NCI-H460 (cell line): ENCODE results near the gene TNFSF11. TPM values are rescaled to one million over a fixed set of nuclear protein-coding genes. Genes with fewer than 3 reads are reported as not detected.

Experiments used
- DNase-seq: peaks from one replicate; pipeline ENCODE4 v3.0.0-alpha.2; 2016; ENCODE audit warnings: low read depth; ENCODE audit errors: extremely low read depth
- polyA plus RNA-seq: library from polyadenylated mRNA; depleted of rRNA; stranded (reverse); fragments of >200 nt; gene quantifications from 2 replicates; pipeline ENCODE4 v1.2.3, GENCODE V29; 2014; cell fraction: nucleus; rRNA removed
- total RNA-seq: library from RNA; depleted of rRNA; stranded (reverse); fragments of >200 nt; shearing (Covaris generic); gene quantifications from 2 replicates; pipeline ENCODE4 v1.2.3, GENCODE V29; 2014; rRNA removed

TNFSF11 gene, protein sequence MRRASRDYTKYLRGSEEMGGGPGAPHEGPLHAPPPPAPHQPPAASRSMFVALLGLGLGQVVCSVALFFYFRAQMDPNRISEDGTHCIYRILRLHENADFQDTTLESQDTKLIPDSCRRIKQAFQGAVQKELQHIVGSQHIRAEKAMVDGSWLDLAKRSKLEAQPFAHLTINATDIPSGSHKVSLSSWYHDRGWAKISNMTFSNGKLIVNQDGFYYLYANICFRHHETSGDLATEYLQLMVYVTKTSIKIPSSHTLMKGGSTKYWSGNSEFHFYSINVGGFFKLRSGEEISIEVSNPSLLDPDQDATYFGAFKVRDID
- total RNA-seq: not detected in 2 replicates
- polyA plus RNA-seq: not detected in 2 replicates

DNA sequence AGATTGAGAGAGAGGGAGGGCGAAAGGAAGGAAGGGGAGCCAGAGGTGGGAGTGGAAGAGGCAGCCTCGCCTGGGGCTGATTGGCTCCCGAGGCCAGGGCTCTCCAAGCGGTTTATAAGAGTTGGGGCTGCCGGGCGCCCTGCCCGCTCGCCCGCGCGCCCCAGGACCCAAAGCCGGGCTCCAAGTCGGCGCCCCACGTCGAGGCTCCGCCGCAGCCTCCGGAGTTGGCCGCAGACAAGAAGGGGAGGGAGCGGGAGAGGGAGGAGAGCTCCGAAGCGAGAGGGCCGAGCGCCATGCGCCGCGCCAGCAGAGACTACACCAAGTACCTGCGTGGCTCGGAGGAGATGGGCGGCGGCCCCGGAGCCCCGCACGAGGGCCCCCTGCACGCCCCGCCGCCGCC, at the start of gene TNFSF11:
TSS of gene TNFSF11 (plus strand) at position 142 of the 400 bp plus-strand sequence. CDS start at position 294, 152 bp downstream.
- DNase-seq: no peak

DNA sequence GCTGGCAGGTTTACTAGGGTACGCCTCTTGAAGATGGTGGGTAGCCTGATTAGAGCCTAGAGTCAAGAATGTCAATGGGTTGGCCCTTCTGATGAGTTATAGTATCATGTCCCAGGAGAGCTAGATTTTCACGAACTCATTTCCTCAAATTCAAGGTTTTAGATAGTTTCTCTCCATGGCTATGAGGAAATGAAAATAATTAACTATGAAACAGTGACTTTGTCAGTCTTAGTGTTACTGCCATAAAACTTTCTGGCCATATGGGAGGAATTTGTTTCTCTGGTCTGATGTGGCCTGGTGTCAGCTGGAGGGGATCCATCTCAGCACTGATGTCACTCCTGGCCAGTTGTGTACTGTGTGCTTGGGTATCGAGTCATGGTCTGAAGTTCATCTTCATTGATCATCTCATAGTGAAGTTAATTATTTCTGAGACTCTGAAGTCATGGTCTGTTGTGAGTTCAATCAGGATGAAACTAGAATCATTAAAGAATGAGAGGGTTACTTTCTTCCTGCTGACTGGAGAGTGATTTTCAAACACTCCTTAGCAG, 49.4 kb upstream of the TNFSF11 start:
- no peak for DNase-seq

DNA sequence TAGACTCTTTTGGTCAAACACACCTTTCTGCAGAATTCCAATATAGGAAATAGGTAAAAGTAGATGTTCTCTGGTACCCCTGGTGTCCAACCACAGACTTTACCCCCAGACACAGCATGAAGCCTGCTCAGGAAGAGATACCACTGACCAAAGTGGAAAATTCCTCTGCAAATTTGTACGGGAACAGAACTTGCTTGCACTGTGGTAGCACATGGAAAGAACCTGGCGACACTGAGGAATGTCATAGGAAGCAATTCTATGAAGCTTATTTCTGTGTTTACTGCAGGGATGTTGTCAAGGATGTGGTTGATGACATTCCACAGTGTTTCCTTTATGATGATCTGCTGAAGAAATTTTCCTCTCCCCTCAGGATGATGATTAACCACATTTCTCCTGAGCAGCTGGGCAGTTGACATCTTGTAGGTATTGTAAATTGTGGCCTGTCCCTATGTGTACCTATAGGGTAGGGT, 48.9 kb upstream of the TNFSF11 start:
- no peak for DNase-seq

GRCh38 chr13:42526276-42526675, 47.7 kb upstream of the TNFSF11 start:
- DNase-seq: no peak

GRCh38 chr13:42526804-42527203, 47.1 kb upstream of the TNFSF11 start:
- DNase-seq: no peak

GRCh38 chr13:42532561-42533335, 41.2 kb upstream of the TNFSF11 start:
- no peak for DNase-seq

DNA sequence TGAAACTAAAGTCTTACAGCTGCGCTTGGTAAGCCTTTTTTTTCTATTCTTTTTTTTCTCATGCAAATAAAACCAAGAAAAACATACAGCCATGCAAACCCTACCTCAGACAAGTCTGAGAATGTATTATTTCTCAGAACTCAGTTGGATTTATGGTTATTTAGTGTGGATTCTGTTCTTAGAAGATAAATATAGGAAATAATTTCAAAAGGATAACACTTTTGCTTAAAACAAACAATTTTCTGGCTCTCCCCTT, 40.7 kb upstream of the TNFSF11 start:
- no peak for DNase-seq

GRCh38 chr13:42534785-42535184, 39.2 kb upstream of the TNFSF11 start:
- no peak for DNase-seq

- no peak for DNase-seq
Measured at GRCh38 chr13:42538996-42539395, 35.0 kb upstream of the TNFSF11 start.

DNA sequence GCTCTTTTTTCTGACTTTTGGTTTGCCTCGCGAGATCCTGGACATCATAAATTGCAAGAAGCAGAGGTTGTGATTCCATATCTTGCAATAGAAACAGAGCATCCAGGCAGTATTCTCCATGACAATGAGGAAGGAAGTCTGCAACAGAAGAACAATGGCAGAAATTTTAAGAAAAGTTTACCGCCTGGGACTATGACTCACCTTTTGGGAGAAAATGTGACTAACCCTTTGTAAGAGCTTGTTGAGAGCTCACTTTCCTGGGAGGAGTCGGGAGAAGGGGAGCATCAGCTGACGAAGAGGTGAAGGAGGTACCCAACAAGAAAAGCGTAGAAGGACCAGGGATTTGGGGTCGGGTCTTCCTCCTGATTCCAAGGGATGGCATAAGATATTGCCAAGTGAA, 34.3 kb upstream of the TNFSF11 start:
- DNase-seq: no peak

DNA sequence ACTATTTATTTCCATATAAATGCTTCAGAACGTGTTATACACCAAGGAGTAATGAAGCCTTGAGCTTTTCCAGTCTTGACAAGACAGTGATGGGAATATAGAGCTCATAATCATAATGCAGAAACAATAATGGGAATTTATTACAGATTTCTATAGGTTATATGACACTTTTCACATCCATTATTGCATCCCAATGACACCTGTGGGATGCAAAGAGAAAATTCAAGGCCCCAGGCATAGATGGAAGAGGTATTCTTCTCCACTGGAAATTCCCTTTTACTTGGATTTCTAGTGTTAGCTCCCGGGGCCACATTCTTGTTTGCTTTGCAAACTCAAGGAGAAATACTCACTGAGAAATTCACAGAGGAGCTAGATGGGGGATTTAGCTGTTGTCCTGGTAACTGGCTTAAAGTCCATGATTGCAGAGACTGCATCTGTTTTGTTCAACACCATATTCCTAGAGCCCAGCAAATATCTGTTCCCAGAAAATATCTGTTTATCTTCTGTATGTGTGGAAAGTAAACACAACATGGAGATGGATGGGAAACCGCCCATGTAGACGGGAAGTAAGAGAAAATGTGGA, 30.6 kb upstream of the TNFSF11 start:
- DNase-seq: no peak

GRCh38 chr13:42544246-42544926, 29.6 kb upstream of the TNFSF11 start:
- no peak for DNase-seq

DNA sequence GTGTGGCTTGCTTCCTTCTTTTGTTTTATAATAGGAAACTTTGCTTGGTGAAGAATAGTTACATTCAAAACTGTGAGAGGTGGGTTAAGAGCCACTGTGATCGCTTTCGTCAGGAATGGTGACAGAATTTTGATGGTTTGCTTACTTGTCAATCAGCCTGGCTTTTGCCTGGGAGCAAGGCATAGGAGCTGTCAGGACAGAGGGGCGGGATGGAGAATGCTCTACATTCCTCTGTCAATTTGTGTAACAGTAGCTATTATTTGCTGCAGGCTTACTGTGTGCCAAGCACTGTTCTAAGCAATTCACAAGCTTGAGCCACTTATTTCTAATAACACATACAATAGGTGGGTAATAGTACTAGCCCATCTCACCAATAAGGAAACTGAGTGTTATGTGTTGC, 28.1 kb upstream of the TNFSF11 start:
- DNase-seq: no peak

GRCh38 chr13:42547612-42548011, 26.3 kb upstream of the TNFSF11 start:
- no peak for DNase-seq

DNA sequence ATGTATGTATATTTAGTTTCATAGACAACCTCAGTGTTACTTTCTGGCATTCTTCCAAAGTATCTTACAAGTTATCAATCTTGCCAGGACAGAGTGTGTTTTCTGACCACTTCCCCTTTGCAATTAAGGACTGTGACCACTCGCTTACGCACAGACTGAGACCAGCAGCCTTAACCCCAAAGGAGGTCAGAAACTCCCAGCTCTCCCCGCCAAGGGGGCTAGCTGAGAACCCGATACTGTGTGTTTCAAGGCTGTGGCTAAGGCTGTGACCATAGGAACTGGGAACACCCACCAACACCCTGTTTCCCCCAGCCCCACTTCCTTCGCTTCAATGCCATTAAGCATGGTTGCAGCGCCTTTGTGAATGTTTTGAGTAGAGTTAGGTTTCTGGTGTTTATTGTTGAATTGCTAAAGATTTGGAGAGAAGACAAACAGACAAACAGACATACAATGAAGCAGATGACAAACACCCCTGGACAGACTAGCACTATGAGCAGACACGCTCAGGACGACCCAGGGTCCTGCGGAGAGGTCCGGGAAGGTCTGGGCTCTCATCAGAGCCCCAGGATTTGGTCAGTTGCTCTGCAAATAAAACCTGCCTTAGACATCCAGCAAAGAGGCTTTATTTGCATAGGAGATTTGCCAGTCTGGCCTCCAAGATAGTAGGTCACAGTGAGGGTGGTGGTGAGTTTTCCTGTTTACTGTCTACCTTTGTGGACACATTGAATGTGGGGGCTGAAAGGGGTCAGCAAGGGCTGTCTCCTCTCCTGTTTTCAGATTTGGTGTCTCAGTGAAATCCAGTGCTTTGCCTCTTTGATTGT, 25.0 kb upstream of the TNFSF11 start:
- DNase-seq: no peak

GRCh38 chr13:42549552-42549936, 24.4 kb upstream of the TNFSF11 start:
- no peak for DNase-seq

DNA sequence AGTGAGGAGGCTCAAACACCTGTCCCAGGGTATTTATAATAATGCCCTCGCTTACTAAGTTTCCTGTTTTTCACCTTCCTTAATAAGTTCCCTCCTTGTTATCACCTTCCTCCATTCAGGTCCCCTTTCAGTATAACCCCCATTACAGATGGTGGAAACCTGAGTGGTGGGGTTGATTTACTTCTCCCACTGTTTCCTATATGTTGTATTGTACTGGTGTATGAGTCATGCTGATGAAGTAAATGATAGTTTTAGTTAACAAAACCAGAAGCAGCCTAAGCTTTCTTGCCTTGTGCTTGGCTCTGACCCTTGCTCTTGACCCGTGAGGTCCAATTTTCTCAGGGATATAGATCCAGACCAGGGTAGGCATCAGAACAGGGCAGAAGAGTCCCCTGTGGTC, 22.3 kb upstream of the TNFSF11 start:
- DNase-seq: no peak

GRCh38 chr13:42553098-42554046, 20.6 kb upstream of the TNFSF11 start:
- no peak for DNase-seq

DNA sequence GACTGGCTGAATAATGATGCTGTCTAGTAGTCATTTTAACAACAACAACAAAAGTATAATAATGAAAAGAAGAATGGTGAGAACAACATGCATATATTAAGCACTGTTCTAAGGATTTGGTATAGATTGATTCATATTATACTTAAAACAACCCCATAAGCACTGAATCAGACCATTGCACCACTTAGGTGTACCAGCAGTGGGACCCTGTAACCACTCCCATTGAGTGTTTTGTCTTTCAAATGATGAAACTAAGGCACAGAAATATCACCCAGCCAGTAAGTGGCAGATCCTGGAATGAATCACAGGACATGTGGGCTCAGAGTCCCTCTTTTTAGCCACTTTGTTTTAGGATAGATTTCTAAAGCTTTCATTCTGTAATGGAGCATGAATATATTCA, 14.9 kb upstream of the TNFSF11 start:
- DNase-seq: no peak
